Measurements from ENCODE around the gene AASS.

DNA sequence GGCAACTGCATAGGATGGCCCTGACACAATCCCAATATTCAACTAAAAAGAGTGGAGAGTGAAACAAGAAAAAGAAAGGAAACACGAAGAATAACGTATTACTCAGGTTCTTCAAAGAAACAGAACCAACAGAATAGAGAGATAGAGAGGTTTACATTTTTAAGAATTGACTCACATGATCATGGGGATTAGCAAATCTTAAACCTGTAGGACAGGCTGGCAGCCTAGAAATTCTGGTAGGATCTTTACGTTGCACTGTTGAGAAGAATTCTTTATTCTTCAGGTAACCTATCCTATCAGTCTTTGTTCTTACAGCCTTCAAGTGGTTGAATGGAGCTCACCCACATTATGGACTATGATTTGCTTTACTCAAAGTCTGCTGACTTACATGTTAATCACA, 103.9 kb downstream of the AASS start:
- TF ChIP-seq, protein P1, sequence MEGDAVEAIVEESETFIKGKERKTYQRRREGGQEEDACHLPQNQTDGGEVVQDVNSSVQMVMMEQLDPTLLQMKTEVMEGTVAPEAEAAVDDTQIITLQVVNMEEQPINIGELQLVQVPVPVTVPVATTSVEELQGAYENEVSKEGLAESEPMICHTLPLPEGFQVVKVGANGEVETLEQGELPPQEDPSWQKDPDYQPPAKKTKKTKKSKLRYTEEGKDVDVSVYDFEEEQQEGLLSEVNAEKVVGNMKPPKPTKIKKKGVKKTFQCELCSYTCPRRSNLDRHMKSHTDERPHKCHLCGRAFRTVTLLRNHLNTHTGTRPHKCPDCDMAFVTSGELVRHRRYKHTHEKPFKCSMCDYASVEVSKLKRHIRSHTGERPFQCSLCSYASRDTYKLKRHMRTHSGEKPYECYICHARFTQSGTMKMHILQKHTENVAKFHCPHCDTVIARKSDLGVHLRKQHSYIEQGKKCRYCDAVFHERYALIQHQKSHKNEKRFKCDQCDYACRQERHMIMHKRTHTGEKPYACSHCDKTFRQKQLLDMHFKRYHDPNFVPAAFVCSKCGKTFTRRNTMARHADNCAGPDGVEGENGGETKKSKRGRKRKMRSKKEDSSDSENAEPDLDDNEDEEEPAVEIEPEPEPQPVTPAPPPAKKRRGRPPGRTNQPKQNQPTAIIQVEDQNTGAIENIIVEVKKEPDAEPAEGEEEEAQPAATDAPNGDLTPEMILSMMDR (IDR thresholded peaks at IDR 0.05 in 8 of 11, conservative IDR thresholded peaks at IDR 0.05 in 3 of 11), result no peak
- no peak for TF ChIP-seq POLR2AphosphoS5 (IDR thresholded peaks at IDR 0.05)
